HepG2 (cell line): Measurements from ENCODE around the gene CPSF7. TPM values are rescaled to one million over a fixed set of nuclear protein-coding genes. Genes with fewer than 3 reads are reported as not detected.
A peak's percentile ranks its signal among the peaks of the same experiment; 100 is the strongest.

Experiments used
- ATAC-seq: fragments of 200-7000 bp; cut with Tn5 transposase; 3 replicates; pipeline ENCODE4 v1.9.1; 2020; ENCODE audit warnings: mild to moderate bottlenecking, moderate library complexity
- BruUV-seq: library from RNA; stranded (reverse); fragments of 400-500 nt; replicated peaks from 2 replicates; lab custom pipeline; 2021; lab: Mats Ljungman, UMichigan
- CTCF ChIA-PET: fragments of 300-600 bp; formaldehyde crosslinking; extraction: SDS; loops from one replicate; lab custom pipeline; 2021; ENCODE audit warnings: low total read pairs, inconsistent platforms, low intra/inter-chr PET ratio; lab: Yijun Ruan, JAX
- POLR2A ChIA-PET: fragments of 350-600 bp; sonication (Branson Sonifier 250); formaldehyde crosslinking; loops from one replicate; lab custom pipeline; 2020; ENCODE audit warnings: antibody characterized with exemption, inconsistent platforms; lab: Yijun Ruan, JAX
- DNase-seq: peaks from one replicate; pipeline ENCODE4 v3.0.0-alpha.2; 2015; ENCODE audit warnings: low spot score
- FAIRE-seq: peaks from 3 replicates; lab custom pipeline; 2011; peaks lifted over from hg19 to GRCh38; lab: Jason Lieb, UNC
- H2AFZ ChIP-seq: one replicate; pipeline ENCODE4 v1.6.1; 2011; ENCODE audit warnings: low read length, inconsistent platforms
- H3K27ac ChIP-seq: fragments of 300-600 bp; 3 replicates; pipeline ENCODE4 v1.8.0; 2011; ENCODE audit warnings: mixed run types, mild to moderate bottlenecking, mixed read lengths, low read length, inconsistent platforms; ENCODE audit not compliant: insufficient read depth; ENCODE audit errors: extremely low read length
- H3K27me3 ChIP-seq, 2 experiments: fragments of 200-600 bp in 1 of 2; 2 replicates in 1 of 2; 3 replicates in 1 of 2; pipeline versions ENCODE4 v1.6.0 to v1.8.0; 2011; ENCODE audit warnings: low read length in 2 of 2, mild to moderate bottlenecking in 2 of 2, moderate library complexity in 2 of 2, inconsistent platforms in 1 of 2; ENCODE audit not compliant: insufficient read depth in 2 of 2, control insufficient read depth in 1 of 2
- H3K36me3 ChIP-seq, 2 experiments: fragments of 200-600 bp in 1 of 2; replicated peaks in 1 of 2; 2 replicates in 1 of 2; 3 replicates in 1 of 2; pipeline versions ENCODE4 v1.5.1 to v1.8.0; 2011; ENCODE audit warnings: low read length in 2 of 2, inconsistent platforms in 1 of 2; ENCODE audit not compliant: insufficient read depth in 2 of 2, control insufficient read depth in 1 of 2
- H3K4me1 ChIP-seq: 2 replicates; pipeline ENCODE4 v1.5.1; 2012; ENCODE audit warnings: low read length, inconsistent platforms; ENCODE audit not compliant: insufficient read depth
- H3K4me2 ChIP-seq: 2 replicates; pipeline ENCODE4 v1.6.0; 2011; ENCODE audit warnings: low read depth, low read length, inconsistent platforms
- H3K4me3 ChIP-seq, 3 experiments: fragments of 200-600 bp in 1 of 3; sonication (generic), shearing (Covaris generic) in 1 of 3; replicated peaks in 1 of 3; 2 replicates each; pipeline ENCODE4 v1.5.1; 2011 to 2016; ENCODE audit warnings: low read length in 3 of 3, inconsistent platforms in 2 of 3, low read depth in 2 of 3, mild to moderate bottlenecking in 2 of 3, control low read depth in 1 of 3, mixed read lengths in 1 of 3; ENCODE audit not compliant: insufficient read depth in 1 of 3
- H3K79me2 ChIP-seq: one replicate; pipeline ENCODE4 v1.6.1; 2011; ENCODE audit warnings: low read length, inconsistent platforms; ENCODE audit not compliant: insufficient read depth
- H3K9ac ChIP-seq: 2 replicates; pipeline ENCODE4 v1.6.0; 2011; ENCODE audit warnings: mild to moderate bottlenecking, low read depth, low read length, inconsistent platforms; ENCODE audit not compliant: insufficient read depth
- H3K9me3 ChIP-seq: 2 replicates; pipeline ENCODE4 v1.5.1; 2012; ENCODE audit warnings: mild to moderate bottlenecking, low read length
- H4K20me1 ChIP-seq: 2 replicates; pipeline ENCODE4 v1.6.0; 2011; ENCODE audit warnings: inconsistent platforms, mild to moderate bottlenecking, low read length, moderate library complexity; ENCODE audit not compliant: insufficient read depth
- CEBPG ChIP-seq: IDR thresholded peaks from 2 replicates; pipeline ENCODE4 v1.6.1; 2016
- FOXA1 ChIP-seq, 2 experiments: fragments of 450-650 bp in 1 of 2; sonication (generic) in 1 of 2; formaldehyde crosslinking in 1 of 2; IDR thresholded peaks; 2 replicates each; pipeline versions ENCODE4 v1.4.0 to v1.6.1; 2016 to 2020; ENCODE audit warnings: missing genetic modification reagents in 1 of 2
- GATAD2A ChIP-seq: IDR thresholded peaks from 2 replicates; pipeline ENCODE4 v1.6.1; 2016
- MED1 ChIP-seq: sonication (generic); formaldehyde crosslinking; IDR thresholded peaks from 2 replicates; pipeline ENCODE4 v1.4.0; 2020; ENCODE audit warnings: missing genetic modification reagents
- RXRA ChIP-seq: sonication (generic); formaldehyde crosslinking; IDR thresholded peaks from 2 replicates; pipeline ENCODE4 v1.5.1; 2020; ENCODE audit warnings: missing genetic modification reagents
- SAFB2 ChIP-seq: sonication (generic); formaldehyde crosslinking; IDR thresholded peaks from 2 replicates; pipeline ENCODE4 v1.5.1; 2020; ENCODE audit warnings: missing genetic modification reagents, low read depth, mild to moderate bottlenecking, borderline replicate concordance
- ZNF121 ChIP-seq: sonication (generic); formaldehyde crosslinking; IDR thresholded peaks from 2 replicates; pipeline ENCODE4 v1.5.0; 2020; ENCODE audit warnings: mild to moderate bottlenecking, missing genetic modification reagents
- WGBS: methylation state at CpG from one replicate; pipeline ENCODE4 v1.1.6; 2017; ENCODE audit warnings: low lambda C conversion rate; 5-methylcytosine and 5-hydroxymethylcytosine counted together
- in situ Hi-C: cut with HindIII; loops from 2 replicates; pipeline ENCODE4 v1.10.0; 2017; ENCODE audit warnings: low pct_unique_long_range_greater_than_20kb; ENCODE audit not compliant: extremely low pct_ligation_motif_present
- intact Hi-C: fragments of 100-400 bp; cut with micrococcal nuclease; formaldehyde crosslinking; loops from one replicate; pipeline ENCODE4 v1.10.0; 2022; ENCODE audit not compliant: unreplicated experiment
- polyA plus RNA-seq, 8 experiments: library from polyadenylated mRNA; depleted of rRNA in 3 of 8; stranded (reverse) in 7 of 8; unstranded in 1 of 8; fragments of >200 nt; fragmentation: Illumina TruSeq in 4 of 8; extraction: Trizol in 4 of 8; gene quantifications; 2 replicates each; pipeline versions ENCODE4 v1.2.1 to v1.2.3, GENCODE V29; 2011 to 2016; ENCODE audit warnings: low read depth in 4 of 8, missing spikeins in 1 of 8, mixed read lengths in 1 of 8; ENCODE audit not compliant: insufficient read depth in 1 of 8
- total RNA-seq, 5 experiments: library from RNA; depleted of rRNA; stranded (reverse); fragments of >200 nt; fragmentation: Illumina TruSeq; extraction: Trizol; gene quantifications; 2 replicates each; pipeline ENCODE4 v1.2.3, GENCODE V29; 2016; ENCODE audit warnings: low read depth in 1 of 5
- TF ChIP-seq, protein P1 (sequence below): sonication (generic); IDR thresholded peaks from 2 replicates; pipeline ENCODE4 v1.6.1; 2016; ENCODE audit warnings: low read depth, borderline replicate concordance

The CPSF7 gene
- total and polyA plus RNA-seq, 2 of the 13 experiments (the other 11 are each of a cell fraction or from before 2014, with no cell fraction given), result 34.1 to 36.8 TPM

DNA sequence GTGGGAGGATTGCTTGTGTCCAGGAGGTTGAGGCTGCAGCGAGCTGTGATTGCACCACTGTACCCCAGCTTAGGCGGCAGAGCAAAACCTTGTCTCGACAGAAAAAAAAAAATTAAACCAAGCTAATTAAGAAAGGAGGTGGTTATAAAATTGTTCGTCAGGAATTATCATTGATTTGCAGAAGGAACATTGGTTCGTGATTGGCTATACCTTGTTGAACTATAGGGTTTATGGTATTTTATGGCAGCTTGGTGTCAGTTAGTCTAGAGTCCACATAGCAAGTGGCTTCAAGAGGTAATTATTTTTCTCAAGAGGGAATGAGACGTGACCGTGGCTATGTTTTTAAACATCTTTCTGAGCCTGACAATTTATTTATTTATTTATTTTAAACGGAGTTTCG is 48.9 kb downstream of the CPSF7 start:
- Histone ChIP-seq H2AFZ (no peak overlapping the region), H3K4me1 (peaks cover 19% of the 10 kb centered on the region), H3K9ac (no peak overlapping the region), H3K27ac (no peak overlapping the region), H3K4me3 (no peak overlapping the region), H3K27me3 (no peaks in the 10 kb centered on the region), H3K79me2 (no peaks in the 10 kb centered on the region), H3K9me3 (no peaks in the 10 kb centered on the region), H4K20me1 (no peaks in the 10 kb centered on the region), H3K4me2 (no peak overlapping the region), H3K36me3 (no peaks in the 10 kb centered on the region)
- no peak for FAIRE-seq
- CTCF ChIA-PET, result no interaction called here
- DNase-seq, result no peak
- TF ChIP-seq SAFB2 (CRISPR knock-in tag), result no peak
- TF ChIP-seq RXRA (CRISPR knock-in tag), result no peak
- no peak for TF ChIP-seq MED1
- POLR2A ChIA-PET, result interaction anchor here (2.0 to 3.6 kb wide), 2 partner anchors 19 to 47 kb away, joined by 7 to 12 read pairs; partner anchors contain the start of genes CYB561A3 and TMEM138
- no TSS peak for BruUV-seq
- 97% methylated on average over 9 of the region's 9 CpGs for WGBS
- intact Hi-C loops (loop anchor here (10.0 kb wide), 1 partner anchor 126 kb away; no protein-coding TSS in a partner anchor), in situ Hi-C loops (no loop called here)
- ATAC-seq, result no peak

DNA sequence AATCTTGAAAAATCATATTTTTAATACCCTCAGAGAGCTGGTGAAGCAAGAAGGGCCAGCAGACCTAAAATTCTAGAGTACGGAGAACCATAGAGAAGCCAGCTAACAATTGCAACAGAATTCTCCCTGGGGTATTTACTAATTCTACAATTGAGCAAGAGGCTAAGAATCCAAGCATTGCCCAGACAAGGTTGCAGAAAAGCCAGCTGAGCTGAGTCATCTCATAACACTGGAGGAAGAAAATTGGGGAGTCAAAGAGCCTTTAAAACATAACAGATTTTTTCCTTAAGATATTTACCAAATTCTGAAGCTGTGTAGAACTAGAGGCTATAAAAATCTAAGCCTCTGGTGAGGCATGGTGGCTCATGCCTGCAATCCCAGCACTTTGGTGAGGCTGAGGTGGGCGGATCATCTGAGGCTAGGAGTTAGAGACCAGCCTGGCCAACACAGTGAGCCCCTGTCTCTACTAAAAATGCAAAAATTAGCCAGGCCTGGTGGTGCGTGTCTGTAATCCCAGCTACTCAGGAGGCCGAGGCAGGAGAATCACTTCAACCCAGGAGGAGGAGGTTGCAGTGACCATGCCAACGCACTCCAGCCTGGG is 51.0 kb downstream of the CPSF7 start:
- Histone ChIP-seq H3K36me3 (no peaks in the 10 kb centered on the region), H3K4me2 (no peak overlapping the region), H3K79me2 (no peaks in the 10 kb centered on the region), H3K9ac (no peak overlapping the region), H3K27ac (peak overlapping the region; percentile 11), H4K20me1 (no peaks in the 10 kb centered on the region), H3K27me3 (no peaks in the 10 kb centered on the region), H3K9me3 (no peaks in the 10 kb centered on the region), H3K4me1 (peaks cover 10% of the 10 kb centered on the region), H3K4me3 (no peak overlapping the region), H2AFZ (no peak overlapping the region)
- WGBS, result 74% methylated on average over 5 of the region's 5 CpGs
- BruUV-seq, result no TSS peak
- ChIA-PET CTCF (no interaction called here), POLR2A (interaction anchor here (1.0 to 1.8 kb wide), 5 partner anchors 8 to 45 kb away, joined by 3 to 14 read pairs (median 7); partner anchors contain the start of genes CYB561A3, DDB1, TKFC and TMEM138)
- intact Hi-C loops, result no loop called here
- no peak for FAIRE-seq
- in situ Hi-C loops, result no loop called here
- peak; percentile 49 for DNase-seq
- ATAC-seq, result peak; percentile 87
- no peak for TF ChIP-seq FOXA1 (IDR thresholded peaks at IDR 0.05)
- TF ChIP-seq FOXA1 (CRISPR knock-in tag; IDR thresholded peaks at IDR 0.05), result peak; percentile 19; the same call in 1 of the 2 replicates
- TF ChIP-seq, protein P1, sequence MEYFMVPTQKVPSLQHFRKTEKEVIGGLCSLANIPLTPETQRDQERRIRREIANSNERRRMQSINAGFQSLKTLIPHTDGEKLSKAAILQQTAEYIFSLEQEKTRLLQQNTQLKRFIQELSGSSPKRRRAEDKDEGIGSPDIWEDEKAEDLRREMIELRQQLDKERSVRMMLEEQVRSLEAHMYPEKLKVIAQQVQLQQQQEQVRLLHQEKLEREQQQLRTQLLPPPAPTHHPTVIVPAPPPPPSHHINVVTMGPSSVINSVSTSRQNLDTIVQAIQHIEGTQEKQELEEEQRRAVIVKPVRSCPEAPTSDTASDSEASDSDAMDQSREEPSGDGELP, result 0 out of 2 replicates have a peak, but pooled peaks have one; percentile 23
- TF ChIP-seq GATAD2A (CRISPR knock-in tag), result 0 out of 2 replicates have a peak, but pooled peaks have one; percentile 13
- peak; percentile 60 for TF ChIP-seq CEBPG (CRISPR knock-in tag)
- TF ChIP-seq ZNF121 (CRISPR knock-in tag), result 0 out of 2 replicates have a peak, but pooled peaks have one; percentile 27
